NCI-H146 treated with DMSO at 0.1 percent for 48 hours (cell line): ENCODE measurements around the gene BICDL1.

Source experiments
- DNase-seq: peaks from one replicate; lab custom pipeline; 2025; ENCODE audit not compliant: unreplicated experiment; lab: John Stamatoyannopoulos, UW

Gene BICDL1

DNA sequence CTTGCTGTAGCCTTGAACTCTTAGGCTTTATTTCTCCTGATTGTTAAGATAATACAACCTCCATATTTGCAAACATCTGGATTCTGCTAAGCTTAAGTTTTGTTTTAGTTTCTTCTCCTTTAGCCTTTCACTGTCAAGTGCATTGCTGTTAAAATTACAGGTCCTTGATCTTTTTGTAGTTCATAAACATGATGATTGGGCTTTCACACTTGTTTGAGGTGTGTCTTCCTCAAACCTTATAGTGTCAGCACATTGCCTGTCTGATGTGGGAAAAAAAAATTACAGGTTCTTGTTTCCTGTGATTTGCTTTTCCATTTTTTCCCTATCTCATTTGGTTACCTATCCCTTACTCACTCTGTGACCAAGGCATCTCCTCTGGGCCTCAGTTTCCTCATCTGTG, 59.2 kb downstream of the BICDL1 start:
- no peak for DNase-seq

DNA sequence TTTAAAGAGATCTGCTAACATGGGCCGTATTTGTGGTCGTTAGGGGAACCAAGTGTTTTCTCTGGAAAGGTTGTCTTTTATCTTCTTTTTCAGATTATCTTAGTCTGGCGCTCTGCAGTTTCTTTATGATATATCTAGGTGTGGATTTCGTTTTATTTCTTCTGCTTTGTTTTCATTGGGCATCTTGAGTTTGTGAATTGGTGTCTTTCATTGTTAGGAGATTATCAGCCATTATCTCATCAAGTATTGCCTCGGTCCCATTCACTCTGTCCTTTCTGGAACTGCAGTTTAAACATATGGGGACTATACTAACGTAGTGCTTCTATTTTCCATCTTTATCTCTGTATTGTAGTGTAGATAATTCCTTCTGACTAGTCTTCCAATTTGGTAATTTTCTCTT, 60.4 kb downstream of the BICDL1 start:
- no peak for DNase-seq

DNA sequence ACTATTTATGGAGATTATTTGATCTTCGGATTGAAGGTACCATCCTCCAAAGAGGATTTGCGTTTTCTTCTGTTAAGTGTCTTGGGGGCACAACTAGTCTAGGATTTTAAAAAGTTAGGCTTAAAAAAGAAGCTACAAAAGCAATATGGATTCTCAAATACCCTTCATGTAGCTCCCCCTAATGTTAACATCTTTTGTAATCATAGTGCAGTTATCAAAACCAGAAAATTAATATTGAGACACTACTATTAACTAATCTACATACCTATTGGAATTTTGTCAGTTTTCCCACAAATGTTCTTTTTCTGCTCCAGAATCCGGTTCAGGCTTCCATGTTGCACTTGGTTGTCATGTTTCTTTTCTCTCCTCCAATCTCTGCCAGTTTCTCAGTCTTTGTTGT, 62.5 kb downstream of the BICDL1 start:
- DNase-seq: no peak

DNA sequence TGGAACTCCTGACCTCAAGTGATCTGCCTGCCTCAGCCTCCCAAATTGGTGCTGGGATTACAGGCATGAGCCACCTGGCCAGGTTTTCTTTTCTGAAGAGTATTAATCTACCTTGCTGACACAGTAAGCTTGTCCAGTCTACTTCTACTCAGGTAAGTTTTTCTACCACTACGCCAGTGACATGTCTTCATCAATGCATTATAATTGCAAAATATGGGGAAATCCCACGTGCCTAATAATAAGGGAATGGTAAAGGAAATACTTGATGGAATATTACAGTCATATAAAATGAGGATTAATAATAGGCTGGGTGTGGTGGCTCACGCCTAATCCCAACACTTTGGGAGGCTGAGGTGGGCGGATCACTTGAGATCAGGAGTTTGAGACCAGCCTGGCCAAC, 65.3 kb downstream of the BICDL1 start:
- DNase-seq: no peak

- DNase-seq: no peak
These were observed 66.4 kb downstream of the BICDL1 start for GRCh38 chr12:120055231-120056000.

- DNase-seq: no peak
These were observed 67.7 kb downstream of the BICDL1 start for GRCh38 chr12:120056739-120057138.

DNA sequence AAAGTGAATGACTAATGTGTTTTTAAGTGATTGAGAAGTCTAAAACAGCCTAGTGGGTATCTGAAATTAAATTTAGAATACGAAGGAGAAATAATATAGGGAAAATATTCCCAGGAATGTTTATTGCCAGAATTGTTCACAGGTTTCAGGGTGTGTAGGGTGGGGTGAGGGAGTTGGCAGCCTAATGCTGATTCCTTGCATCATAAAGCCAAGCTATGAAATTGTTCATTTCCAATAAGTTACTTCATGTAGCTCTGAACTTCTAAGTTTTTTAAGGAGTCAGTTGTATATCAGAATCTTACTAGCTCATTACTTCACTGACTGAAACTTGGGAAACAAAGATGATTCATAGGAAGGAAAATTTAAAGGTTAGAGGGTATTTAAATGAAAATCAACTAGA, 71.2 kb downstream of the BICDL1 start:
- no peak for DNase-seq

- no peak for DNase-seq
These were observed 71.7 kb downstream of the BICDL1 start for GRCh38 chr12:120060717-120061116.

GRCh38 chr12:120061575-120062214, 72.7 kb downstream of the BICDL1 start:
- DNase-seq: no peak

DNA sequence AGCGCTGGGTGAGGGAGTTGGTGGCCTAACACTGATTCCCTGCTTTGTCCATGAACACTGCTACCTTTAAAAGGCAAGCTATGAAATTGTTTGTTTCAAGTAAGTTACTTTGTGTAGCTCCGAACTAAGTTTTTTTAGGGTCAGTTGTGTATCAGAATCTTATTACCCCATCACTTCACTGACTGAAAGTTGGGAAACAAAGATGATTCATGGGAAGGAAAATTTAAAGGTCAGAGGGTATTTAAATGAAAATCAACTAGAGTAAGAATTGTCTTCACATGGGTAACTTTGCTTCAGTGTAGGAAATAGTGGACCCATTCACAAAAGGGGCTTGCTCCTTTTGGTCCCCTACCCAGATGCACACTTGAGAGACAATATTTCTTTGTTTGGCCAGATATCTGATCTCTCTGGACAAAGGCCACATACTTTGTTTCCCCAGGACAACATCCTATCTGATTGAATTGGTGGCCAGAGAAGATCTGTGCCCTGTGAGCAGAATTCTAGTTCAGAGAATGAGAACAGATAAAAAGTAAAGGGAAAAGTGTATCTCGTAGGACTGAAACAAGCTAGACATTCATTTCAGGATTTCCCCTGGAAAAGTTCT, 74.0 kb downstream of the BICDL1 start:
- DNase-seq: no peak

GRCh38 chr12:120064054-120064940, 75.3 kb downstream of the BICDL1 start:
- no peak for DNase-seq

DNA sequence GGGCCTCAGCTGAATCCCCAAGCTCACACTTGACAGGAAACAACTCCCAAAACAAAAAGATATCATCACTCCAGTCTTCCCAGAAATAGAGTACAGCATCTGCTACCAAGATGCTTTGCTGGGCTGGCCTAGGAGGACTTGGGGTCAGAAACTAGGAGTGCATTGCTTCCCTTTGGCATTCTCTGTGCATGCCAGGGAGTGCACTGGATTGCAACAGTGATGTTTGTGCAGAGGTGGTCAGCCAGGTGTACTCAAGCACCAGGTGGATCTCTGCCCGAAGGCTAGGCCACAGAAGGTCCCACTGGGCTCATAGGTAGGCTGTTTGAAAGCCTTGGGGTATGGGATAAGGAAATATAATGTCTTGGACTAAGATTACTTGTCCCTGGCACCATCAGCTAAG, 76.4 kb downstream of the BICDL1 start:
- no peak for DNase-seq

DNA sequence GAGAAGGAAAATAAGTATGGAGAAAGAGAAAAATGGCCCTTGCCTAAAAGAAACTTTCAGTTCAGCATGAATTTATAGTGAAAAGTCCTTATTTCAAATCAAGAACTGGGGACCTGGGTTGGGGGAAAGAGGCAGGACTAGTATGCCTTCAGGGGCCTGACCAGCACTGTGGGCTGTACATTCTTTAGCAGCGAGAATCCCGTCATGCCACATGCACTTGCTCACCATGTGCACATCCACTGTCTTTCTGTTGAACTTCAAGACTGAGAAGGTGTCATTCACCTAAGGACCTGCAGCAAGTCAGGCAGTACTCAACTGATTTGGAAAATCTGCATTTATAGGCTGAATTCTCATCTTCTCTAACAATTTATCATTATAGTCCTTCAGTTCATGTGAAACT, 77.3 kb downstream of the BICDL1 start:
- no peak for DNase-seq

GRCh38 chr12:120067084-120067869, 78.2 kb downstream of the BICDL1 start:
- peak; percentile 13 for DNase-seq

DNA sequence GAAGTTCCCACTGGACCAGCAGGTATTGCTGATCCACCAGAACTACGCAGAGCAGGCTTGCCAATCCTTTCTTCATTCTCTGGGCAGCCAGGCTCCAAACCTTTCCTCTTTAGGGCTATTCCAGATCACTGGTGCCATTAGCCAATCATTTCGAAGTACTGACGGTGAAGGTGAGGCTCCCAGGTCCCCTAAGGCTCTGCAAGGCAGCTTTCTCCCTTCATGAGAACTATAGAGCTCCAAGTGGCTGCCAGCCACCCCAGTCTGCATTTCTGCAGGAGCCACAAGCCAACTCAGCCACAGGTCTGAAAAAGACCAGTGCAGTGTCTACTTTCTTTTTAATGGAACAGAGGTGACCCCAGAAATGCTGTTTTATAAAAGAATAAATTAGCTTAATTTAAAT, 78.9 kb downstream of the BICDL1 start:
- DNase-seq: no peak

- no peak for DNase-seq
These were observed 80.2 kb downstream of the BICDL1 start for GRCh38 chr12:120069278-120069677.

- no peak for DNase-seq
These were observed 82.5 kb downstream of the BICDL1 start for GRCh38 chr12:120071493-120072020.

- no peak for DNase-seq
These were observed 83.6 kb downstream of the BICDL1 start for GRCh38 chr12:120072472-120073249.

- no peak for DNase-seq
These were observed 86.1 kb downstream of the BICDL1 start for GRCh38 chr12:120075034-120075616.
